Measurements from ENCODE around the gene ADH6. TPM values are rescaled to one million over a fixed set of nuclear protein-coding genes. Genes with fewer than 3 reads are reported as not detected.

Gene ADH6
- total RNA-seq: 10 to 100 TPM; 17.6 to 24.5 TPM

GRCh38 chr4:99219072-99219471 lies at the start of gene ADH6:
ADH6 (minus strand) TSS chr4:99219246; CDS start chr4:99219152, 94 bp downstream.
- Histone ChIP-seq H3K4me3 (peak within 1 kb of the TSS; percentile 8), H3K27me3 (no peaks in the 10 kb centered on the region), H3K9me3 (no peaks in the 10 kb centered on the region), H3K27ac (peak within 1 kb of the TSS; percentile 56), H3K9ac (ENCODE audit: low read depth in 2 of 2, low read length in 2 of 2) (peak within 1 kb of the TSS in 1 of 2 donors; percentile 72), H3K4me1 (peaks cover 7% of the 10 kb centered on the region), H3K36me3 (no peaks in the 10 kb centered on the region)
- peak; percentile 38 for DNase-seq
- no peak for TF ChIP-seq CTCF (IDR thresholded peaks at IDR 0.05)
- intact Hi-C loops (cut with DNase I): no loop called here

- no peak for DNase-seq
- TF ChIP-seq CTCF (IDR thresholded peaks at IDR 0.05): no peak
- H3K36me3 ChIP-seq: no peaks in the 10 kb centered on the region
- H3K27me3 ChIP-seq: no peaks in the 10 kb centered on the region
- H3K4me3 ChIP-seq: no peak overlapping the region
- intact Hi-C loops (cut with DNase I): no loop called here
- H3K27ac ChIP-seq: no peak overlapping the region
- H3K9me3 ChIP-seq: no peaks in the 10 kb centered on the region
- no peak overlapping the region for H3K9ac ChIP-seq (ENCODE audit: low read depth in 2 of 2, low read length in 2 of 2)
- H3K4me1 ChIP-seq: no peaks in the 10 kb centered on the region
These were observed 45.9 kb upstream of the ADH6 start for GRCh38 chr4:99264927-99265326.

- H3K27ac ChIP-seq: no peak overlapping the region
- intact Hi-C loops (cut with DNase I): no loop called here
- no peaks in the 10 kb centered on the region for H3K27me3 ChIP-seq
- DNase-seq: no peak
- H3K36me3 ChIP-seq: no peaks in the 10 kb centered on the region
- no peak for TF ChIP-seq CTCF (IDR thresholded peaks at IDR 0.05)
- no peak overlapping the region for H3K9ac ChIP-seq (ENCODE audit: low read depth in 2 of 2, low read length in 2 of 2)
- no peak overlapping the region for H3K4me3 ChIP-seq
- H3K4me1 ChIP-seq: no peaks in the 10 kb centered on the region
- H3K9me3 ChIP-seq: no peaks in the 10 kb centered on the region
These were observed 33.7 kb upstream of the ADH6 start for GRCh38 chr4:99252746-99253145.

GRCh38 chr4:99248714-99249113 lies 29.7 kb upstream of the ADH6 start:
- Histone ChIP-seq H3K27me3 (no peaks in the 10 kb centered on the region), H3K36me3 (no peaks in the 10 kb centered on the region), H3K9ac (ENCODE audit: low read depth in 2 of 2, low read length in 2 of 2) (no peak overlapping the region), H3K27ac (no peak overlapping the region), H3K4me3 (no peak overlapping the region), H3K4me1 (no peaks in the 10 kb centered on the region), H3K9me3 (no peaks in the 10 kb centered on the region)
- no peak for DNase-seq
- intact Hi-C loops (cut with DNase I): no loop called here
- TF ChIP-seq CTCF (IDR thresholded peaks at IDR 0.05): no peak

GRCh38 chr4:99235955-99236354 lies 16.9 kb upstream of the ADH6 start:
- no peak overlapping the region for H3K27ac ChIP-seq
- no peak overlapping the region for H3K4me3 ChIP-seq
- no peak for TF ChIP-seq CTCF (IDR thresholded peaks at IDR 0.05)
- no peak overlapping the region for H3K9ac ChIP-seq (ENCODE audit: low read depth in 2 of 2, low read length in 2 of 2)
- intact Hi-C loops (cut with DNase I): no loop called here
- H3K4me1 ChIP-seq: no peaks in the 10 kb centered on the region
- H3K36me3 ChIP-seq: no peaks in the 10 kb centered on the region
- DNase-seq: no peak
- H3K27me3 ChIP-seq: no peaks in the 10 kb centered on the region
- no peaks in the 10 kb centered on the region for H3K9me3 ChIP-seq
